ENCODE measurements around the gene SFSWAP.

DNA sequence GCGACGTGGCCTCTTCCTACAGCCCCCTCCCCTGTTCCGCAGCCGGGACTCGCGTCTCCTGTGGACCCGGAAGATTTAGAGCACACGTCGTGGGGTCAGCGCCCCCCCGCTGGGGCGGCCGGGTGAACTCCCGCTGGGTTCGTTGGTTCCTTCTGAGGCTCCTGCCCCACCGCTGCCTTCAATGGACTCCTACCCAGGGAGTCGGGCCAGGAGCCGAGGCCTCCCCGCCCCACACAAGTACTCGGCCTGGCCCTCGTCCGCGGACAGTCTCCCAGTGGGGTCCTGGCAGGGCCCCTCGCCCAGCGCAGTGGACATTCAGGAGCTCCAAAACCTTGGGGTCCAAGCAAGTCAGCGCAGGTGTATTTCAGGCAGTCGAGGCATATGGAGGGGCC lies 118.5 kb downstream of the SFSWAP start:
- TF ChIP-seq EZH2phosphoT487 (IDR thresholded peaks at IDR 0.05; ENCODE audit: insufficient read depth, low read depth) (no peak), EZH2 (IDR thresholded peaks at IDR 0.05; ENCODE audit: insufficient read depth, poor library complexity, severe bottlenecking) (no peak)

All from GM23248 (cell line).